ENCODE measurements around the gene RGS13.

The RGS13 gene

GRCh38 chr1:192627901-192628300, 8.0 kb upstream of the RGS13 start:
- DNase-seq, result no peak

- DNase-seq, result no peak
Observed at GRCh38 chr1:192628396-192629057, 7.4 kb upstream of the RGS13 start.

- no peak for DNase-seq
Observed at GRCh38 chr1:192629612-192630011, 6.3 kb upstream of the RGS13 start.

- no peak for DNase-seq
Observed at GRCh38 chr1:192630521-192631287, 5.2 kb upstream of the RGS13 start.

- DNase-seq, result no peak
Observed at GRCh38 chr1:192631749-192632148, 4.2 kb upstream of the RGS13 start.

- no peak for DNase-seq
Observed at GRCh38 chr1:192632188-192632587, 3.8 kb upstream of the RGS13 start.

- DNase-seq, result no peak
Observed at GRCh38 chr1:192632641-192633532, 3.1 kb upstream of the RGS13 start.

- DNase-seq, result no peak
Observed at GRCh38 chr1:192633533-192634253, 2.3 kb upstream of the RGS13 start.

GRCh38 chr1:192635041-192635440, 906 bp upstream of the RGS13 start:
- DNase-seq, result no peak

GRCh38 chr1:192639607-192640368, 3.8 kb downstream of the RGS13 start:
- no peak for DNase-seq

GRCh38 chr1:192652159-192652558, 16.2 kb downstream of the RGS13 start:
- no peak for DNase-seq

- no peak for DNase-seq
Observed at GRCh38 chr1:192654120-192654519, 18.2 kb downstream of the RGS13 start.

- DNase-seq, result no peak
Observed at GRCh38 chr1:192654591-192655251, 18.8 kb downstream of the RGS13 start.

GRCh38 chr1:192657760-192658159, 21.8 kb downstream of the RGS13 start:
- DNase-seq, result no peak

GRCh38 chr1:192658255-192658654, 22.3 kb downstream of the RGS13 start:
- DNase-seq, result no peak

GRCh38 chr1:192660613-192661012, 24.7 kb downstream of the RGS13 start:
- DNase-seq, result no peak

GRCh38 chr1:192668409-192668983, 32.5 kb downstream of the RGS13 start:
- no peak for DNase-seq

- DNase-seq, result no peak
Observed at GRCh38 chr1:192669174-192669573, 33.2 kb downstream of the RGS13 start.

- DNase-seq, result no peak
Observed at GRCh38 chr1:192675716-192676115, 39.8 kb downstream of the RGS13 start.

- DNase-seq, result no peak
Observed at GRCh38 chr1:192678099-192678498, 42.2 kb downstream of the RGS13 start.

GRCh38 chr1:192682335-192682734, 46.4 kb downstream of the RGS13 start:
- no peak for DNase-seq
